Psoas muscle (tissue), 8 donors: ENCODE results near the gene PDE6G. TPM values are rescaled to one million over a fixed set of nuclear protein-coding genes. Genes with fewer than 3 reads are reported as not detected.

Source experiments
- ATAC-seq, 4 donors: fragments of 200-7000 bp; cut with Tn5 transposase; one replicate each; pipeline ENCODE4 v1.9.1; 2020; ENCODE audit warnings: moderate library complexity in 3 of 4, mild to moderate bottlenecking in 2 of 4
- DNase-seq, 2 donors: peaks; one replicate each; pipeline ENCODE4 v3.0.0-alpha.2; 2020
- H3K27ac ChIP-seq: fragments of 200-600 bp; one replicate; pipeline ENCODE4 v1.8.0; 2022
- H3K27me3 ChIP-seq, 3 donors: fragments of 200-600 bp in 1 of 3; one replicate each; pipeline versions ENCODE4 v1.6.1 to v1.8.0; 2013 to 2022; ENCODE audit warnings: low read length in 2 of 3, mild to moderate bottlenecking in 2 of 3, moderate library complexity in 1 of 3; ENCODE audit not compliant: insufficient read depth in 3 of 3
- H3K36me3 ChIP-seq, 2 donors: fragments of 200-600 bp in 1 of 2; one replicate each; pipeline versions ENCODE4 v1.6.1 to v1.8.0; 2013 to 2022; ENCODE audit warnings: low read depth in 1 of 2, mild to moderate bottlenecking in 1 of 2, moderate library complexity in 1 of 2; ENCODE audit not compliant: insufficient read depth in 1 of 2
- H3K4me1 ChIP-seq: fragments of 200-600 bp; one replicate; pipeline ENCODE4 v1.8.0; 2022
- H3K4me3 ChIP-seq: fragments of 200-600 bp; one replicate; pipeline ENCODE4 v1.8.0; 2022; ENCODE audit warnings: mild to moderate bottlenecking
- H3K9me3 ChIP-seq: fragments of 200-600 bp; one replicate; pipeline ENCODE4 v1.8.0; 2022
- WGBS, 3 donors: extraction: QIAGEN DNeasy Blood & Tissue Kit; methylation state at CpG; one replicate each; pipeline versions ENCODE4 v1.1.6 to v1.1.7; 2013; 5-methylcytosine and 5-hydroxymethylcytosine counted together
- intact Hi-C, 2 donors: fragments of 100-400 bp; cut with DNase I; formaldehyde crosslinking; loops; one replicate each; pipeline versions ENCODE4 v1.11.0 to v1.14.2; 2022
- polyA plus RNA-seq, 3 donors: library from polyadenylated mRNA; stranded (reverse); fragments of 200-250 nt; gene quantifications; one replicate each; pipeline ENCODE4 v1.2.3, GENCODE V29; 2013
- total RNA-seq, 4 donors: library from RNA; stranded (reverse); fragmentation: NEBNext Ultra II Directional in 2 of 4; extraction: Animal tissue kit (Norgen Biotek cat#: 25700) in 2 of 4; gene quantifications; one replicate each; pipeline versions ENCODE4 v1.2.1 to v1.2.4, GENCODE V29; 2021 to 2023
- TF ChIP-seq, protein P1 (sequence below): fragments of 200-600 bp; IDR thresholded peaks from one replicate; pipeline ENCODE4 v1.8.0; 2022; ENCODE audit warnings: antibody characterized with exemption
- donor health status: healthy with polysubstance abuse.
- donor health status: DM: no; HTN: no; CAD: no; lungs with moderate emphysema.
- donor health status: Bipolar disorder and iron deficiency.
- donor health status: healthy.
- donor health status: DM: yes; HTN: yes; CAD: no.
- donor health status: DM: no; HTN: no; CAD: no.
- donor health status: DM: no; HTN: no; CAD: no.
- donor health status: DM: yes; HTN: yes; CAD: no.

PDE6G gene
- total and polyA plus RNA-seq, 7 donors: 0.25 to 1.5 (median 0.60) TPM; not detected in 3

DNA sequence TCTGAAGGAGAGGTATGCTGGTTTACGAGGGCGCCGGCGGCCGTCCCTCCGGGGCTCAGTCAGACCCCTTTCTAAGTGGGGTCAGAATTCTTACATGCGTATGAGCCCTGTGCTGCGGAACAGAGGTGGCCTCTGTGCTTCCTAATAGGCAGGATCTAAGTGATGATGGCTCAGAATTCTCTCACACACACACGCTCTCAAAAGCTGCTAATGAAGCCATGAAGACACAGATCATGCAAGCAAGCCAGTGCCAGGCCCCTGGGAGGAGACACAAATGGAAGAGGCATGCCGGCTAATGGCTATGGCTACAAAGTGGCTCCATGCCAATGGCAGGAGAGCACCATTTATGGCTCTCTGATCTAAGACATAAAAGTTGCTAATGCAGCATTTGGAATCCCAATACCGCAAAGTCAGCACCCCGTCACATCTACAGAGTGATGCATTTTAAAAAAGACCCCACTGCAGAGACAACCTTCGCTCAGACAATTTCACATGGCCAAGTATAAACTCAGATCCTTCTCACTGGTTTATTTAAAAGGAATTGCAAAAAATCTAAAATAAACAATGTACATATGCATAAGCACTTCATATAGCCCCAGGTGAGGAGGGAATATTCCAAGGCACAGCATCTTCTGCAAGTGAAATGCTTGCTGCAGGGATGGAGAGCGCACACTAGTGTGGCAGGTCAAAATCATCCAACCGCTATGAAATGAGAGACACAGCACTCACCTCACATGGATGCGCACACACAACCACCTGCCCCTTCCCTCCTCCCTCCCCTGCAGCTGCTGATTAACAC, 44.0 kb downstream of the PDE6G start:
- H3K27me3 ChIP-seq: no peaks in the 10 kb centered on the region
- 77 to 85% (median 82%) methylated on average over 16 of the region's 16 CpGs for WGBS, 3 donors
- H3K4me1 ChIP-seq: peaks cover 21% of the 10 kb centered on the region
- peaks cover 18 to 94% of the 10 kb centered on the region in 2 donors for H3K36me3 ChIP-seq
- TF ChIP-seq, protein P1, sequence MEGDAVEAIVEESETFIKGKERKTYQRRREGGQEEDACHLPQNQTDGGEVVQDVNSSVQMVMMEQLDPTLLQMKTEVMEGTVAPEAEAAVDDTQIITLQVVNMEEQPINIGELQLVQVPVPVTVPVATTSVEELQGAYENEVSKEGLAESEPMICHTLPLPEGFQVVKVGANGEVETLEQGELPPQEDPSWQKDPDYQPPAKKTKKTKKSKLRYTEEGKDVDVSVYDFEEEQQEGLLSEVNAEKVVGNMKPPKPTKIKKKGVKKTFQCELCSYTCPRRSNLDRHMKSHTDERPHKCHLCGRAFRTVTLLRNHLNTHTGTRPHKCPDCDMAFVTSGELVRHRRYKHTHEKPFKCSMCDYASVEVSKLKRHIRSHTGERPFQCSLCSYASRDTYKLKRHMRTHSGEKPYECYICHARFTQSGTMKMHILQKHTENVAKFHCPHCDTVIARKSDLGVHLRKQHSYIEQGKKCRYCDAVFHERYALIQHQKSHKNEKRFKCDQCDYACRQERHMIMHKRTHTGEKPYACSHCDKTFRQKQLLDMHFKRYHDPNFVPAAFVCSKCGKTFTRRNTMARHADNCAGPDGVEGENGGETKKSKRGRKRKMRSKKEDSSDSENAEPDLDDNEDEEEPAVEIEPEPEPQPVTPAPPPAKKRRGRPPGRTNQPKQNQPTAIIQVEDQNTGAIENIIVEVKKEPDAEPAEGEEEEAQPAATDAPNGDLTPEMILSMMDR: no peak
- DNase-seq (no peak), ATAC-seq (no peak)
- H3K27ac ChIP-seq: no peak overlapping the region
- H3K4me3 ChIP-seq: no peak overlapping the region
- intact Hi-C loops: no loop called here
- H3K9me3 ChIP-seq: no peaks in the 10 kb centered on the region

DNA sequence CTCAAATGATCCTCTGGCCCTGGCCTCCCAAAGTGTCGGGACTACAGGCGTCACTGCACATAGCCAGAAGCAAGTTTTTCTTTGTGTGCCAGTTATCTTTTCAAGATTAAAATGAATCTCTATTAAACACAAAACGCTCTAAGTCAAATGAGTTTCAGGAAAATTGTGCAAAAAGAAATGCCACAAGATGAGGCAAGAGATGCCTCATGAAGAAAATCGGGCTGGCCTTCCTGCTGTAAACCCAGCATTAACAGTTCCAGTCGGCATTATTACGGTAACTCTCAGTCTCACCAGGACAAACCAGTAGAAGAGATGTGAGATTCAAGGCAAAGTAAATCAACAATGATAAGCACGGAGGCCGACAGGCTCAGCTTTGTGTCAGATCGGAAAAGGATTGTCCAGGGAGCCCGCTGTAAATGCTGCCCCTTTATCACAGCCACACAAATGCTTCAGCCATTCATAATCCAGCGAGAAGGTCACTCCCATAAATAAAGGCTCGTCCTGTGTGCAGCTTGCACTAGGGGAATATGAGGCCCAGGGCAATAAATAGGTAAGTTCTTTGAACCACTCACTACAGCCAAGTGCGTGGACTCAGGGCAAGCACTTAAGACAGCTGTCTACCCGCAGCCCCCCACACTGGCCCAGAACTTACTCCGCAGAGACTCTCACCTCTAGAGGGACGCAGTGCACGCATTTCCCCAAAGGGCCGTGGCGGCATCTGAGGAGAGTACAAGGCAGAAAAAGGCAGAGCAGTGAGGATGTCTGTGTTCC, 46.6 kb downstream of the PDE6G start:
- DNase-seq: no peak
- peak in 3 of 4 donors; percentile 22 to 62 (median 43) for ATAC-seq
- Histone ChIP-seq H3K4me1 (peaks cover 11% of the 10 kb centered on the region), H3K4me3 (no peak overlapping the region), H3K27ac (no peak overlapping the region), H3K9me3 (no peaks in the 10 kb centered on the region), H3K27me3 (no peaks in the 10 kb centered on the region), H3K36me3 (peaks cover 17 to 96% of the 10 kb centered on the region in 2 donors)
- intact Hi-C loops: no loop called here
- TF ChIP-seq, protein P1: no peak
- 81 to 91% (median 86%) methylated on average over 19 of the region's 19 CpGs for WGBS, 3 donors

DNA sequence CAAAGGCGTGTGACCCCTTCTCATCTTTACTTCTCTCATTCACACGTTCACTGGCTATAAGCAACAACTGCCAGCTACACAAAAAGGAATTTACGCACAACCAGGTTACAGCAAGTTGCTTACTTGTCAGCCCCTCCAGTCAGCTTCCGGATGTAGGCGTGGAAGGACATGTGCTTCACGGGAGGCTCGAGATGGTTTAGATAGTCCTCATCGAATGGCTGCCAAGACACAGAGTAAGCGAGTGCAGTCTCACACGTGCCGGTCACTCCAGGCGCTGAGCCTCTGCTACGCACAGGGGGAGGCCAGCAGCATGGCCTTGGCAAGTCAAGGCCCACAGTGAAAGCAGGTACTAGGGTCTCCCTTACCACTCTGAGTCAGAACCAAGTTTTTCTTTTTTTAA, 47.7 kb downstream of the PDE6G start:
- H3K36me3 ChIP-seq: peaks cover 21 to 96% of the 10 kb centered on the region in 2 donors
- no peaks in the 10 kb centered on the region for H3K9me3 ChIP-seq
- intact Hi-C loops: no loop called here
- ATAC-seq: peak in 1 of 4 donors; percentile 44
- no peak overlapping the region for H3K27ac ChIP-seq
- 89 to 95% (median 92%) methylated on average over 13 of the region's 13 CpGs for WGBS, 3 donors
- H3K4me1 ChIP-seq: peaks cover 1% of the 10 kb centered on the region
- TF ChIP-seq, protein P1: no peak
- no peak overlapping the region for H3K4me3 ChIP-seq
- DNase-seq: no peak
- H3K27me3 ChIP-seq: no peaks in the 10 kb centered on the region

- Histone ChIP-seq H3K27me3 (no peaks in the 10 kb centered on the region), H3K36me3 (peaks cover 21 to 96% of the 10 kb centered on the region in 2 donors), H3K4me3 (no peak overlapping the region), H3K27ac (no peak overlapping the region), H3K9me3 (no peaks in the 10 kb centered on the region), H3K4me1 (no peaks in the 10 kb centered on the region)
- ATAC-seq (no peak), DNase-seq (no peak)
- intact Hi-C loops: no loop called here
- 97 to 99% (median 97%) methylated on average over 4 of the region's 4 CpGs for WGBS, 3 donors
- TF ChIP-seq, protein P1: no peak
Observed at GRCh38 chr17:81608082-81608481, 48.3 kb downstream of the PDE6G start.
